ENCODE measurements around the gene SLC39A1. TPM values are rescaled to one million over a fixed set of nuclear protein-coding genes. Genes with fewer than 3 reads are reported as not detected.

SLC39A1 gene
- total and polyA plus RNA-seq, 9 of the 15 experiments (the other 6 are each of a cell fraction or from before 2014, with no cell fraction given) = 9.9 to 81.1 (median 62.7) TPM

GRCh38 chr1:153977250-153978240, 14.2 kb upstream of the SLC39A1 start, which contains the start of gene JTB (continued):
- TF ChIP-seq YBX1 (IDR thresholded peaks at IDR 0.05) = no peak
- peak; percentile 76 for TF ChIP-seq L3MBTL2 (IDR thresholded peaks at IDR 0.05)
- no peak for TF ChIP-seq ETV6 (IDR thresholded peaks at IDR 0.05; ENCODE audit: borderline replicate concordance in 1 of 2, low read depth in 2 of 2, low read length in 1 of 2)
- no peak for TF ChIP-seq ETV6 (CRISPR knock-in tag; IDR thresholded peaks at IDR 0.05; ENCODE audit: borderline replicate concordance)
- no peak for TF ChIP-seq KLF16 (IDR thresholded peaks at IDR 0.05)
- TF ChIP-seq POLR2B (IDR thresholded peaks at IDR 0.05; ENCODE audit: low read depth, partially characterized antibody) = peak; percentile 55
- TF ChIP-seq FOXJ3 (CRISPR knock-in tag; IDR thresholded peaks at IDR 0.05) = no peak
- TF ChIP-seq VEZF1 (CRISPR knock-in tag; IDR thresholded peaks at IDR 0.05) = peak; percentile 35; the same call in 1 of the 2 replicates
- peak; percentile 26 for TF ChIP-seq BRD9 (IDR thresholded peaks at IDR 0.05; ENCODE audit: low read depth, partially characterized antibody)
- peak in 1 of 2 experiments; percentile 90; a peak in 2 of 4 replicates for TF ChIP-seq ZNF639 (CRISPR knock-in tag; conservative IDR thresholded peaks at IDR 0.05 in 1 of 2, IDR thresholded peaks at IDR 0.05 in 1 of 2)
- TF ChIP-seq DMBX1 (CRISPR knock-in tag; IDR thresholded peaks at IDR 0.05; ENCODE audit: borderline replicate concordance) = peak; percentile 15; the same call in 1 of the 2 replicates
- TF ChIP-seq ZNF780A (CRISPR knock-in tag; IDR thresholded peaks at IDR 0.05) = no peak
- TF ChIP-seq HNRNPK (IDR thresholded peaks at IDR 0.05; ENCODE audit: low read depth, low read length, poor library complexity, severe bottlenecking) = no peak
- TF ChIP-seq PHF20 (IDR thresholded peaks at IDR 0.05; ENCODE audit: partially characterized antibody) = peak; percentile 59
- TF ChIP-seq FOXP1 (CRISPR knock-in tag; IDR thresholded peaks at IDR 0.05) = peak; percentile 65; the same call in 1 of the 2 replicates
- no peak for TF ChIP-seq ZNF785 (CRISPR knock-in tag; IDR thresholded peaks at IDR 0.05)
- no peak for TF ChIP-seq POU5F1 (IDR thresholded peaks at IDR 0.05; ENCODE audit: borderline replicate concordance, low read depth, low read length, partially characterized antibody)
- no peak; the same call in 1 of the 2 replicates for TF ChIP-seq OTX1 (CRISPR knock-in tag; IDR thresholded peaks at IDR 0.05)
